Left ventricle myocardium inferior (tissue), 1 donor: ENCODE measurements around the gene PRKAR2A. TPM values are rescaled to one million over a fixed set of nuclear protein-coding genes. Genes with fewer than 3 reads are reported as not detected.

ENCODE experiments used
- DNase-seq: peaks from one replicate; pipeline ENCODE4 v3.0.0-alpha.2; 2020
- H3K27ac ChIP-seq: fragments of 200-600 bp; replicated peaks from 2 replicates; pipeline ENCODE4 v1.8.0; 2021
- H3K27me3 ChIP-seq: fragments of 200-600 bp; 2 replicates; pipeline ENCODE4 v1.8.0; 2021; ENCODE audit warnings: low read depth
- H3K36me3 ChIP-seq: fragments of 200-600 bp; 2 replicates; pipeline ENCODE4 v1.8.0; 2021
- H3K4me1 ChIP-seq: fragments of 200-600 bp; 2 replicates; pipeline ENCODE4 v1.8.0; 2021
- H3K4me3 ChIP-seq: fragments of 200-600 bp; 2 replicates; pipeline ENCODE4 v1.8.0; 2021; ENCODE audit warnings: mild to moderate bottlenecking, moderate library complexity
- H3K9me3 ChIP-seq: fragments of 200-600 bp; replicated peaks from 2 replicates; pipeline ENCODE4 v1.8.0; 2021
- intact Hi-C: fragments of 100-400 bp; cut with micrococcal nuclease; formaldehyde crosslinking; loops from one replicate; pipeline ENCODE4 v1.11.0; 2022
- total RNA-seq: library from RNA; stranded (reverse); fragmentation: NEBNext Ultra II Directional; extraction: Animal tissue kit (Norgen Biotek cat#: 25700); gene quantifications from one replicate; pipeline ENCODE4 v1.2.1, GENCODE V29; 2021
- TF ChIP-seq, protein P1 (sequence below): fragments of 200-600 bp; IDR thresholded peaks from 2 replicates; pipeline ENCODE4 v1.8.0; 2021; ENCODE audit warnings: antibody characterized with exemption, mild to moderate bottlenecking, borderline replicate concordance
- donor health status: DM: no; HTN: yes; CAD: no; lungs with severe emphysema.

Gene PRKAR2A
- total RNA-seq, 1 donor from 2014 or later = 52.2 TPM

- Histone ChIP-seq H3K36me3 (peaks cover 22% of the 10 kb centered on the region), H3K4me3 (peak within 1 kb of the TSS; percentile 81), H3K27ac (peak within 1 kb of the TSS; percentile 87), H3K4me1 (peaks cover 47% of the 10 kb centered on the region), H3K9me3 (no peaks in the 10 kb centered on the region), H3K27me3 (no peaks in the 10 kb centered on the region)
- intact Hi-C loops = no loop called here
- TF ChIP-seq, protein P1, sequence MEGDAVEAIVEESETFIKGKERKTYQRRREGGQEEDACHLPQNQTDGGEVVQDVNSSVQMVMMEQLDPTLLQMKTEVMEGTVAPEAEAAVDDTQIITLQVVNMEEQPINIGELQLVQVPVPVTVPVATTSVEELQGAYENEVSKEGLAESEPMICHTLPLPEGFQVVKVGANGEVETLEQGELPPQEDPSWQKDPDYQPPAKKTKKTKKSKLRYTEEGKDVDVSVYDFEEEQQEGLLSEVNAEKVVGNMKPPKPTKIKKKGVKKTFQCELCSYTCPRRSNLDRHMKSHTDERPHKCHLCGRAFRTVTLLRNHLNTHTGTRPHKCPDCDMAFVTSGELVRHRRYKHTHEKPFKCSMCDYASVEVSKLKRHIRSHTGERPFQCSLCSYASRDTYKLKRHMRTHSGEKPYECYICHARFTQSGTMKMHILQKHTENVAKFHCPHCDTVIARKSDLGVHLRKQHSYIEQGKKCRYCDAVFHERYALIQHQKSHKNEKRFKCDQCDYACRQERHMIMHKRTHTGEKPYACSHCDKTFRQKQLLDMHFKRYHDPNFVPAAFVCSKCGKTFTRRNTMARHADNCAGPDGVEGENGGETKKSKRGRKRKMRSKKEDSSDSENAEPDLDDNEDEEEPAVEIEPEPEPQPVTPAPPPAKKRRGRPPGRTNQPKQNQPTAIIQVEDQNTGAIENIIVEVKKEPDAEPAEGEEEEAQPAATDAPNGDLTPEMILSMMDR = peak; percentile 22
- peak; percentile 99 for DNase-seq
Observed at GRCh38 chr3:48716982-48717746, 130.5 kb downstream of the PRKAR2A start, which contains the start of gene IP6K2. Gene IP6K2 (minus strand): TSS chr3:48717221. CDS start chr3:48695291, 21,930 bp downstream.

- H3K36me3 ChIP-seq = peaks cover 28% of the 10 kb centered on the region
- H3K27ac ChIP-seq = peak overlapping the region; percentile 87
- TF ChIP-seq, protein P1 = no peak
- peak overlapping the region; percentile 81 for H3K4me3 ChIP-seq
- no peaks in the 10 kb centered on the region for H3K27me3 ChIP-seq
- intact Hi-C loops = no loop called here
- peaks cover 51% of the 10 kb centered on the region for H3K4me1 ChIP-seq
- no peak for DNase-seq
- no peaks in the 10 kb centered on the region for H3K9me3 ChIP-seq
Observed at GRCh38 chr3:48716508-48716981, 131.1 kb downstream of the PRKAR2A start.

DNA sequence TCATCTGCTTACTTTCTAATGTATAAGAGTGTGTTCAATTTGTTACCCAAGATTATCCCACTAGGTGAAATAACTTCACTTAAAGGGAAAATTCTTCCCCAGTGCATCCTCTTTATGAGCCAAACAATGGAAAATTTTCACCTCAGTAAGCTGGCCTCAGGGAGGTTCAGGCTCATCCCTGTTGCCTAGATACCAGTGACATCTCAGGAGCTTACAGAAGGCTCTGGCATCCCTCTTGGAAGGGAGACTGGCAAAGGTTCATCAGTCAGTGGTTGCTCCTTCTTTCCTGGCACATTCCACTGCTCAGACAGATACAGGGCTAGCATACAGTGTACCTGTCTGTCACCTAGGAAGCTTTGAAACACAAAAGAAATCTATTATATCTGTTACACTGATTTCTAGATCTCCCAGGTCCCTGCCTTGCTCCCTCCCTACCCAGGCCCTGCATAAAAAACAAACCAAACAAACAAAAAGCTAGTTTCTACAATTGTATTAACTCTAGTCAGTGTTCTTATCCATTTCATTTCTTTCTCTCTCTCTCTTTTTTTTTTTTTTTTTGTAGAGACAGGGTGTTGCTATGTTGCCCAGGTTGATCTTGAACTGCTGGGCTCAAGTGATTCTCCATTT, 132.4 kb downstream of the PRKAR2A start:
- Histone ChIP-seq H3K27me3 (no peaks in the 10 kb centered on the region), H3K4me1 (peaks cover 64% of the 10 kb centered on the region), H3K4me3 (peak overlapping the region; percentile 81), H3K27ac (peak overlapping the region; percentile 14), H3K9me3 (no peaks in the 10 kb centered on the region), H3K36me3 (peaks cover 40% of the 10 kb centered on the region)
- DNase-seq = no peak
- intact Hi-C loops = no loop called here
- TF ChIP-seq, protein P1 = no peak

GRCh38 chr3:48711727-48712126, 135.9 kb downstream of the PRKAR2A start:
- H3K27me3 ChIP-seq = no peaks in the 10 kb centered on the region
- no peaks in the 10 kb centered on the region for H3K9me3 ChIP-seq
- TF ChIP-seq, protein P1 = no peak
- H3K36me3 ChIP-seq = peaks cover 58% of the 10 kb centered on the region
- intact Hi-C loops = no loop called here
- no peak overlapping the region for H3K27ac ChIP-seq
- DNase-seq = no peak
- H3K4me1 ChIP-seq = peaks cover 93% of the 10 kb centered on the region
- H3K4me3 ChIP-seq = no peak overlapping the region

GRCh38 chr3:48709051-48709461, 138.6 kb downstream of the PRKAR2A start:
- Histone ChIP-seq H3K27ac (peak overlapping the region; percentile 36), H3K4me3 (no peak overlapping the region), H3K36me3 (peaks cover 48% of the 10 kb centered on the region), H3K4me1 (peaks cover 78% of the 10 kb centered on the region), H3K27me3 (no peaks in the 10 kb centered on the region), H3K9me3 (no peaks in the 10 kb centered on the region)
- intact Hi-C loops = no loop called here
- TF ChIP-seq, protein P1 = no peak
- DNase-seq = no peak
